GM12892 (cell line): ENCODE measurements around the gene SRGN.

Source experiments
- POLR2A ChIP-seq: IDR thresholded peaks from 2 replicates; pipeline ENCODE4 v1.6.1; 2011; ENCODE audit warnings: low read depth, low read length, control low read depth
- POLR2AphosphoS5 ChIP-seq: IDR thresholded peaks from 2 replicates; pipeline ENCODE4 v1.6.1; 2011; ENCODE audit warnings: low read depth, low read length, control low read depth

DNA sequence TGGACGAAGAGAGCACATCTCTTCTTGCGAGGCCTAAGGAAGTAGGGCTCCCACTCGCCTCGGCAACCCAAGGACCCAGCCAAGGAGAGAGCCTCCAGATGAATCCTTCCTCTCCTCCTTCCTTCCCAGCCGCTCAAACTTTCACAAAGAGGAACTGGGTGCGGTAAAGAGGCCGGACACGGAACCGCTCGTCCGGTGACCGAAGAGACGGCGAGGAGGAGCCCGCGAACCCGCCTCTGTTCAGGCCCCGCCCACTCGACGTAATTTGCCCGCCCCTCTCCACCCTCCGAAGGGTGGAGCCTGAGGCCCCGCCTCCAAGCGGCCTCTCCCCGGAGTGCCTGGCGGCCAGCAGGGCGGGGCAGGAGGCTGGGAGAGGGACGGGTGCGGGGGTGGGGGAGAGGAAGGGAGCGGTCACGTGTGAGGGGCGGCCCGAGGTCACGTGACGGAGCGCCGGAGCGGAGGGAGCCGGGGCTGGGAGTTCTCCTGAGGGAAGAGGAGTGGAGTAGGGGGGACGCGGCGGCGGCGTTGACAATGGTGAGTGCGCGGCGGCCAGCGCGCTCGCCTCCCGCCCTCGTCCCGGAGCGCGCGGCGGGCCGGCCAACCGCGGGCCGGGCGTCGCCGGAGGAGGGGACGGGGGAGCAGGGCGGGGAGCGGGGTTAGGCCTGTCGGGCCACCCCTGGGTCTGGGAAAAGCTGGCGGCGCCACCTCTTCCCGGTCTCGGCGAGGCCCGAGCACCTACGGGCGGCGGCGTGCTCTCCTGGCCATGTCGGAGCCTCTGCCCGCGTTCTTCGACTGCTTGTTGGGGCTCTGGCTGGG lies 36.1 kb downstream of the SRGN start, which contains the start of gene VPS26A:
- peak; percentile 65; the same call in 1 of the 2 replicates for TF ChIP-seq POLR2AphosphoS5
- peak; percentile 79 for TF ChIP-seq POLR2A
